GM21717 (cell line): ENCODE data around the gene NFIX.

Experiments
- ATAC-seq: cut with Tn5 transposase; IDR thresholded peaks from one replicate; pipeline ENCODE4 v1.9.1; 2021; ENCODE audit warnings: mild to moderate bottlenecking, moderate library complexity; ENCODE audit not compliant: unreplicated experiment

The NFIX gene

DNA sequence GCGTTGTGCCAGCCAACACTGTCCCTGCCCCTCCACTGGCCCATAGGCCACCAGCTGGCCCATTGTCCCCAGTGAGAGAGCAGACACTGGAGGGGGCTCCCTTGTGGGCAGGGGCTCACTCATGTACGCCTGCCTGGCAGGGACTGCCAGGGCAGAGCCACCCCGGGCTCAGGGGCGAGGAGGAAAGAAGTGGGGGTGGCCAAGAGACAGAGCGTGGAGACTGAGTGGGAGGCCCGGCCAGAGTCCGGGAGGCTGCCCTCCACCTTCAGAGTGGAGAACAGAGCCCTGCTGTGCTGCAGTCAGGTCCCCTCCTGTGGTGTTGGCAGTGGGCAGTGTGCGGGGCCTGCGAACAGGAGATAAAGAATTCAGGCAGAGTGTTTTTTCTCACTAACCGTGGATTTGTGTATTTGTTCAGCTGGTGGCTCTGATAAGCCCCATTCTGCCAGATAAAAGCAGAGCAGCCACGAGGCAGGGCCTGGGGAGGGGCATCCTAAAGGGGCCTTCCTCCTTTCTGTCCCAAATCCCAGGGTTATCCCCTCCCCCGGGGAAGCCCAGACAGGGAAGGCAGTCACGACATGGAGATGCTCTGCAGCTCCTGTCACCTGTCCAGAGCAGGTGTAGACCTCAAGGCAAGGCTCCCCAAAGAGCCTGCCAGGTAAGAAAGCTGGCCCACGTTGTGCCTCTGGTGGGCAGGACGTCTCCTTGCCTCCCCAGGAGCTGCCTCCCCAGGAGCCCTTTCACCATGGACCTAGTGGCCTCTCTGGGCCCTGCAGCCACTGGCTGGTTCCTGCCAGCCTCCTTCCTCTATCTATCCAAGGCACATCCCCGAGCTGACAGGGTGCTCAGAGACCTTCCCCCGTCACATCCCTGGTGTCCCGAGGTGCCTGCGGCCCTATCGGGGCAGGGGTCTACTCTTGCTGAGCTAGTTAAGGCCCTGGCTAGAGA lies 74.4 kb downstream of the NFIX start:
- no peak for ATAC-seq

DNA sequence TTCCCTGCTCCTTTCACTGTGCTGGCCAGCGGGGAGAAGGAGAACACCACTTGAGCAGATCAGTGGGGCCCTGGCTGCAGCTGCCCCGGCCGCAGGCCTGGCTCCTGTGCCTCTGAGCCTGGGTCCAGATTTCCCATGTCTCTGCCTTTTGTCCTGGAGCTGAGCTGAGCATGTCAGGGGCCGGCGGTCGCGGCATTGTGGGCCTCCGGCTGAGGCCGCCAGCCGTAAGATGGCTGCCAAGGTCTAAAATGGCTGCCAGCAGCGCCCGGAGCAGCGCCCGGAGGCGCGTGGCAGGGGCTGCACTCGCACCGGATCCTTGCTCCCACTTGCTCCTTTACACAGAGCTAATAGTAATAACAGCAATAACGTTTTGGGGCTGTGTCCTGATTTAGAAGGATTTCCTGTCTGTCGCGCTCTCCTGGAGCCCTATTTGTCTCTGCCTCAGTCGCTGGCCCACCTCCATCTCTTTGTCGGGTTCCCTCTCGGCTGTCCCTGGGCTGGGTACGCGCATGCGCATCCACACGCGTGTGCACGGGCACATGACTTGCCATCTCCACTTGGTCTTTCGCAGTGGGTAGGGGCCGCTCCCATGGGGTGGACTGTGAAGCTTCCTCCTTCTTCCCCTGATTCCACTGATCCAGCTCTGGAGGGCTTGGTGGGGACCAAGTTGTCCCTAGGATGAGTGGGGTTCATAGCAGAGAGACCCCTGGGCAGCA lies 75.3 kb downstream of the NFIX start:
- no peak for ATAC-seq

DNA sequence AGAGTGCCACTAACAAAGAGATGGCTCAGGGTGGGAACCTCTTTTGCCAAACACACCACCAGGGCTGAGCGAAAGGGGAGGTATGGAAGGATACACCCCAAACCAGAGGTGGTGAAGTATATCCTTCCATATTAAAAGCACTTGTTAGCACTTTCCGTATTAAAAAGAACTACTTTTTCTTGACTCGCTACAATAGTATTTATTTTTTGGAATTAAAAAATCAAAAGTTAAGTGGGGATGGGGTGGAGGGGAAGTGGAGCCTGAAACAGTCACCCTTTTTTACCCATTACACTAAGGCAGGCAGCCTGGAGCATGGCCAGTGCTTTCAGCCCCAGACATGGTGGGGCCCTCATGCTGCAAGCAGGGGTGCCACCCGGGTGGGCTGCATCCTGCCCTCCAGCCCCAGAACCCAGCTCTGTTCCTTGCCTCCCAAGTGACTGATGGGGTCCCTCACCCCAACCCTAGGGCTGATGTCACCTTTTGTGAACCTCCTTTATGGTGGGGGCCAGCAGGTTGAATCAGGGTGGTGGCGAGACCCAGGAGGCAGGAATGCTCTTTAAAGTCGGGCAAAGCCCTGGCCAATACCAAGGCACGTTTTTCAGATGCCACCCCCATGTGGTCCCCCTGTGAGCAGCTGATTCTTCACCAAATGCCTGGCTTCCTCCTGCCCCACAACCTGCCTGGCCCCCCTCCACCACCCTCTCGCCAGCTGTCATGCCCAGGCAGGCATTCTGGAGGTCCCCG lies 76.3 kb downstream of the NFIX start:
- ATAC-seq: no peak

DNA sequence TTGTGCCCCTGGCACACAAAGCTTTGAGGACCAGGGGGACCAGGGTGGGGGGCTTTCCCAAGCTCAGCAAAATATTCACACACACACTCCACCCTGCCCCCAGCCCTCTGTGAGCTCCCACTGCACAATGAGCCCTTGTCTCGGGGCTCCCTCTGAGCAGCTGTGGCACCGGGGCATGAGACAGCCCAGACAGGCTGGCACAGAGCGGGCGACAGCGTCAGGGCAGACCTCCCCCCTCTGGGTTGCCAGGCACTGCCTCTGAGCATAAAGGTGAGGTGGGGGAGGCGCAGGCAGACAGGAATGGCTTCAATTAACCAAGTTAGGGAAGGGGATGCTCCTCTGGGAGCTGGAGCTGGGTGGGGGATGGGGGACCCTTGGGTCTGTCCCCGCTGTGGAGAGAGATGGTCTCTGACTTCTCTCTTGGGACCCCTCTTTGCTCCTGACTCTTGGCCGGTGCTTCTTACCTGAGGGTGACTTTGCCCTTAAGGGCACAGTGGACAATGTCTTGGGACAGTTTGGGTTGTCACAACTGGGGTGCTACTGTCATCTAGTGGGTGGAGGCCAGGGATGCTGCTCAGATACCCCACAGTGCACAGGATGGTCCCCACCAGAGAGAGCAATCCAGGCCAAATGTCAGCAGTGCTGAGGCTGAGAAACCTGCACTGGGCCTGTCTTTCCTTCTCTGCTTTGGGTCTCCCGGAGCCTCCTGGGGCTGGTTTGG lies 77.1 kb downstream of the NFIX start:
- ATAC-seq: no peak

DNA sequence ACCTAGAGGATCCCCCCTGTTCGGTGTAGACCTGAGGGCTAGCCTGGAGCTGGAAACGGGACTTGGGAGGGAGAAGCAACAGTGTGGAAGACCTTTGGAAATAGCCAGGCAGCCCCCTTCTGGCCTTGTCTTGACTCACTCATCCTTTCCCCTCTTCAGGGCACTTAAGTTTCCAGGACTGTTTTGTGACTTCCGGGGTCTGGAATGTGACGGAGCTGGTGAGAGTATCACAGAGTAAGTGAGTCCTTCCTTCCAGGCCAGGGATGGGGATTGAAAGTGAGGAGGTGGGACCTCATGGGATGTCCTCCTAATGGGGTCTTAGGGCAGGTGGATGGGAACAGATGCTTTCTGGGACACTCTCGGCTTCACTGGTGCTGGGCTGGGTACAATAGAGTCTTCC lies 78.0 kb downstream of the NFIX start:
- ATAC-seq: no peak

DNA sequence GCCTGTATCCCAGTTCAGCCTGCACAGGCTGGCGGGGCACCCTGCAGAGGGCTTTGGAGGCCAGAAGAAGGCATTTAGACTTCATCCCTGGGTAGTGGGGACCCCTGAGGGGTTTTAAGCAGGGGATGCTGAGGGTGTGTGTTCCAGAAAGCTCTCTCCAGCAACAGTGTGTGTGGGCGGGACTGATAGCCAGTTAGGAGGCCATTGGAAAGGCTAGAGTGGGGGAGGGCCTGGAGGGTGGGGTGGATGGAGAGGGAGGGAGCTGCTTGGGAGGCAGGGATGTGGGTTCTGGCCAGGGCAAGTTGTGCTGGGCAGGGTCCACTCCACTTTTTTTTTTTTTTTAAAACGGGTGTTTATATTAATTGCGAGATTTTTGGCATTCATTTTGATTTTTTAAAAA lies 79.1 kb downstream of the NFIX start:
- no peak for ATAC-seq

DNA sequence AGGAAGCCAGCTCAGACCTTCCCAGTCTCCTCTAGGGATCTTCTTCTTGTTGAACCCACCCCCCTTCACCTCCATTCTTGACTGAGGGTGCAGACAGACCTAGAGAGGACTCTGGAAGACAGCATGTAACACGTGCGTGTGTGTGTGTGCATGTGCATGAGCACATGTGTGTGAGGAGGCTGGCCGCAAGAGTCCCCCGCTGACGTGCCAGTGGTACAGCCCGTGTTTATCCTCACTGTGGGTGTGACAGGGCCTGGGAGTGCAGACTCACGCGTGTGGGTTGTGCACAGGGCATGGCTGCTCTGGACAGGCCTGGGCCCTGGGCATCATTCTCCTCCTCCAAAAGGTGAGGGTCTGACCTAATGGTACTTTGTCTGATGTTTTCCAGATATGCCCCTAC lies 81.0 kb downstream of the NFIX start:
- no peak for ATAC-seq

DNA sequence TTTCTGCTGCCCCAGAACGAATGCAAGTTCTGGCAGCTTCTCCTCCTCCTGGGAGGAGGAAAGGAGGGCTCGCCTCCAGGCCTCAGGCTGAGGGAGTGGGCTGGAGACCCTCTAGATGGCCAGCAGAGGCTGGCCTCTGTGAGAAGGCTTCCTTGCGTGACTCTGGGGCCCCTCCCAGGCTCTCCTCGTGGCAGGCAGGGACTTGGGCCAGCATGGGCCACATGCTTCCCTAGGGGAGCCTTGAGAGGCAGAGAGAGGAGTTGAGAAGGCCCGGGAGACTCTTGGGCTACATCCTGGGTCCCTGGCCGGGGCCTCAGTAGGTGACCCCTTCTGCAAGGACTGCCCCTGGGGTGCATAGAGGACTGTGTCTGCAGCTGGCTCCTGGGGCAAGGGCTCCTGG lies 81.5 kb downstream of the NFIX start:
- ATAC-seq: no peak

DNA sequence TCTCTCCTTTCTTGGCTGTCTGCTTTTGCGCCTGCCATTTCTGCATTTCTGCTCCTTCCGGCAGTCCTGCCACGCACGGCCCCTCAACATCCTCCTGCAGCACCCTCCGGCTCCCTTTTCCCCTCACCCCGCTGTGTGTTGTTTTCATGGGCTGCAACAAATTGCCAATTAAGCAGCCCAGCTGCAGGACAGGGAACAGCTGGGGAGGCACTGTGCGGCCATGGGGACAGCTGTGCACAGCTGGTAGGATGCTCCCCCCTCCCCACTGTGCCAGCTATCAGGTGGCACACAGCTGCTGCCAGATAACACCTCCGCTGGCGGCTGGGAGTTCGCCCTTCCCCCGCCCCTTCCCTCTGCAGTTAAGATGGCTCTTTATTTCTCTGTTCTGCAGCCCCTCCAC lies 82.0 kb downstream of the NFIX start:
- ATAC-seq: no peak

DNA sequence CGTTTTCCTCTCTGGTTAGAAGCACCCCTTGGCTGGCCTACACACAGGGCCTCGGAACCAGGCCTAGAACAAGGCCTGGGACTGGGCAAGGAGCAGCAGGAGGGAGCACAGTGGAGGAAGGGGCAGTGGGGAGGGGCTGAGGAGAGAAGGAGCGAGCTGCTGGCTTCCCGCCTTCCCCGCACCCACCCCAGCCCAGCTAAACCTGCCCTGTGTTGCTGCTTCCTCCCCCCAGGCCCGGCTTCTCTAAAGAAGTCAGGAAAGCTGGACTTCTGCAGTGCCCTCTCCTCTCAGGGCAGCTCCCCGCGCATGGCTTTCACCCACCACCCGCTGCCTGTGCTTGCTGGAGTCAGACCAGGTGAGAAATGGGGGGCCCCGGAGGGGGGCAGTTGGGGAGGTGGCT lies 83.1 kb downstream of the NFIX start:
- no peak for ATAC-seq

DNA sequence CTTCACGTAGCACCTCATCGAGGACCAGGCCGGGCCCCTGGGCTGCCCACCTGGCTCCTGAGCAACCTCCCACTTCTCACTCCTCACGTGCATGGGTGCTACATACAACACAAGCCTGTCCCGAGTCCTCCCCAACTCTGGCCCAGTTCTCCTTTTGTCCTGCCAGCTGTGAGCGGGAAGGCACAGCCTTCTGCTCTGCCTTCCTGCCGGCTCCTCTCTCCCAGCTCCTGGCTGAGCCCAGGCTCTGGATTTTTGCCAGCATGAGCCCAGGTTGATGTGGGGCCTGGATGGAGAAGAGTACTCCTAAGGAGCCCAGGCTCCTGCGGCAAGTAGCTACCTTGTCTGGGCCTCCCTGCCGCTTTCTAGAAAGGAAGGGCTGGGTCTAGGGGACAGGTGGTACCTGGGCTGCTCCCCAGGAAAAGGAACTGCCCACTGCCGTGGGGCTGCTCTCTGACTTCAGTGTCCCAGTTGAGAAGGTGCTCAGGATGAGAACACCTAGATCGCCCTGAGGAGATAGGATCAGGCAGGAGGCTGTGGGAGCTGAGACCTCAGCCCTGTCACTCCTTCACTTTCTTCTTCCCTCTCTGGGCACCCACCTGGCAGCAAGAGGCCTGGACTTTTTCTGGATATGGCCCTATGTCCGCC lies 83.7 kb downstream of the NFIX start:
- no peak for ATAC-seq

DNA sequence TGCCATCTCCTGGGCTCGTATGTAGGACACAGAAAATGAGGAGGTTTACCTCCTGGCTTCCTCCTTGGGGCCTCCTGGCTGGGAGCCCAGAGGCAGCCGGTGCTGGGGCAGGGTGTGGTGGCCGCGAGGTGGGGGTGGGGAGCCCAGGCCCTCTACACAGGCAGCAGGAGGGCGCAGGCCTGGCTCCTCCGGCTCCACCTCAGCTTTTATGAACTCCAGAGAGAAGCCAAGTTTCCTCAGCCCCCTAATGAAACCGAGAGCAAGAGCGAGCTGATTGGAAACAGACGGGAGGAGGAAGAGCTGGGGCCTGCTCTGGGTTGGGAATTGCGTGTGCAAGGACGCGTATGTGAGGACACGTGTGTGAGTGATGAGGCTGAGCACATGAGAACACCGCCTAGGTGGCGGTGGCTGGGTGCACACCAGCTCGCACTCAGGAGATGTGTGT lies 84.3 kb downstream of the NFIX start:
- no peak for ATAC-seq

DNA sequence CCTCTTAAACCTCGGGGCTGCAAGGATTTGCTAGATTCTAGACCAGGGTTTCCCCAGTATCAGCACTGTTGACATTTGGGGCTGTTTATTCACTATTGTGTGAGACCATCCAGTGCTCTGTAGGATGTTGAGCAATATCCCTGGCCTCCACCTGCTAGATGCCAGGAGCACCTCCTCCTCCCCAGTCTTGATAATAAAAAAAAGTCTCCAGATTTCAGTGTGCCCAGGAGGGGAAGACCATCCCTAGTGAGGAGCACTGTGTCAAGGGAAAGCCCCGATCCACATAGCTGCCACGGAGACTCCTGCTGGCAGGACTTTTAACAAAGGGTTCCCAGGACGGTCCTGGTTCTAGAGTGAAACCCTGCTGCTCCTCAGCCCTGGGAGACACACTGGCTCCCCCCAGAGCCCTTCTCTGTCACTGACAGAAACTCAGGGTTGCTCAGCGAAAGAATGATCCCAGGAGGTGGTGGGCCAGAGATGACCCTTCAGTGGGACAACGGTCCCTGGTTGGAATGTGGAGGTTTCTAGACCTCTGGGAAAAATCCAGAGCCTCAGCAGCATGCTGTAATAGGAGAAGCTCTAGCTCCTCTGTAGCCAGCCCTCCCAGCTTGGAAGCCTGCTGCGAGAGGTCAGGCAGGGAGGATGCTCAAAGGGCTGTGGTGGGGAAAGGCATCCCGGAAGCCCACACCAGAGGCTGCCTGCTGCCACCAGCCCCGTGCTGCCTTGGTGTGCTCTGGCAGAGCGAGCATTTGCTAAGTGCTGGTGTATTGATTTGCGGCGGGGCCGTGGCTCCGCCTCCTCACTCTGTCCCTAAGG lies 87.1 kb downstream of the NFIX start:
- no peak for ATAC-seq

DNA sequence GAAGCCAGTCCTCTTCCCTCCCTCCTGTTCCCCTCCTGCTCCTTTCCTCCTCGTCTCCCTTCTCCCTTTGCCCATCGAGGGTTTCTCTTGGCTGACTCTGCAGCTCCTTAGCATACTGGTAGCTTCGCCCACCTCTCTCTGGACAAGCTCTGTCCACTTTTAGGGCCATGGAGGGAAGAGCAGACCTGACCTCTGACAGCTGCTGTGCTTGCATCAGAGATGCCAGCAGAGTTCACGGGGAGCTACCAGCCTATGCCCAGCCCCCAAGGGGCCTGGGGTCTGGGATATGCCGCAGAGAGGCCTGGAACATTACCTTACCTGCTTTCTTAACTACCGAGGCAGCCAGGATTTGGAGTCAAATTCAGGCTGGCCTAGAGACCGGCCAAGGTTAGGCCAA lies 87.7 kb downstream of the NFIX start:
- ATAC-seq: no peak

DNA sequence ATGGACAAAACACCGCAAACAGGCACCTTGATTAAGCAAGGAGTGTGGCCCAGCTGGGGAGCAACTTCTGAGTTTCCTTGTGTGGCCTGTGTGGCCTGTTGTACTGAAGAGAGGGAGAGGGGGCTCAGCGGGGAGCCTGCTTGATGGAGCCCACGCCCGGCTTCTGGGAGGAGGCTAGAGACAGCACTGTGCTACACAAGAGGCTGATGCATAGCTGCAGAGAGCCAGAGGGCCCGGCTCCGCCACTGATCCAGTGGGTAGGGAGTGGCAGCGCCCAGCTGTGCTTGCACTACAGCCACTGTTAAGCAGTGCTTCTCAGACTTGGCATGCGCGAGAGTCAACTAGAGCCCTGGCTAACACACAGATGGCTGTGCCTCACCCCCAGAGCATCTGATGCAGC lies 88.4 kb downstream of the NFIX start:
- no peak for ATAC-seq

DNA sequence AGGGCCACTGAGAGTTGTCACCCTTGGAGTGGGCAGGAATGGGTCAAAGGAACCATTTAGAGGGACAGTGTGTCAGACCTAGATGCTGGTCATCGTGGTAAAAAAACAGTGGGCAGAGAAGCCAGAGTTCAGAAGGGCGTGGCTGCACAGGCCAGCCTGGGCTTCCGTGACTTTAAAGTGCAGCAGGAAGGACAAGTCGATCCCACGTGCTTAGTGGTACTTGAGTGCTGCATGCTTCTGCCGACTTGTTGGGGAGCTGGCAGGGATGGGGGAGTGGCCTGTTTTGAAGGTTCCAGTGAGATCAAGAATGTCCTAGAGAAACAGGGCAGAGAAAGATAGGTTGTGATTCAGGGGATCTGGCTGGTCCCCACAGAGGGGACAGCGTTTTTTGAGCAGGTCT lies 90.4 kb downstream of the NFIX start:
- ATAC-seq: no peak

DNA sequence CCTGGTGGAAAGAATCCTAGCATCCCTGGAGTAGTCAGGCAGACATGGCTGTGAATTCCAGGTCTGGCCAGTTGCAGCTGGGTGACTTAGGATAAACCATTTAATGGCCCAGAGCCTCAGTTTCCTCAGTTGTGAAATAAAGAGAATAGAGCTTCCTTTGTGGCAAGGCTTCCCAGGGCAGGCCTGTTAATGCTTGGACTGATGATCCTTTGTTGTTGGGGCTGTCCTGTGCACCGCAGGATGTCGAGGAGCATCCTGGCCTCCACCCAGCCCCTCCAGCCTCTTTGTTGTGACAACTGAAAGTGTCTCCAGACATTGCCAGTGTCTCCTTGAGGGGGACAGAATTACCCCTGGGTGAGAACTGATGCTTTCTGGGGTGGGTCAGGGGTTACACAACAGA lies 91.1 kb downstream of the NFIX start:
- ATAC-seq: no peak

DNA sequence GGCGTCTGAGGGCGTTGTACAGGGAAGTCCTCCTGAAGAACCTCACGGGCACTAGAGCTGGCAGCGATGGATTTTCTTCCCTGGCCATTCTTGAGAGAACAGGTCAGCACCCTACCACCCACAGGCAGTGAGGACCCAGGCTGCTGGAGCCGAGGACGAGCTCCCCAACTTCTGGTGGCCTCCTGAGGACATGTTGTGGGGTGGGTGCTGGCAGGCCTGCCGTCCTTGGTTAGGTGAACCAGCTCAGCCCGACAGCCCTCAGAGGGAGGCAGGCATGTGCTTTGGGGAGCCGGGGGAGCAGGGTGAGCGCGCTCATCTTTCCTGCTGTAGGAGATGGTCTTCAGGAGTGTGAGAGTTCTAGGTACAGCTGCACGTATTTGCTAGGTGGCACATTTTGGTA lies 92.0 kb downstream of the NFIX start:
- no peak for ATAC-seq

DNA sequence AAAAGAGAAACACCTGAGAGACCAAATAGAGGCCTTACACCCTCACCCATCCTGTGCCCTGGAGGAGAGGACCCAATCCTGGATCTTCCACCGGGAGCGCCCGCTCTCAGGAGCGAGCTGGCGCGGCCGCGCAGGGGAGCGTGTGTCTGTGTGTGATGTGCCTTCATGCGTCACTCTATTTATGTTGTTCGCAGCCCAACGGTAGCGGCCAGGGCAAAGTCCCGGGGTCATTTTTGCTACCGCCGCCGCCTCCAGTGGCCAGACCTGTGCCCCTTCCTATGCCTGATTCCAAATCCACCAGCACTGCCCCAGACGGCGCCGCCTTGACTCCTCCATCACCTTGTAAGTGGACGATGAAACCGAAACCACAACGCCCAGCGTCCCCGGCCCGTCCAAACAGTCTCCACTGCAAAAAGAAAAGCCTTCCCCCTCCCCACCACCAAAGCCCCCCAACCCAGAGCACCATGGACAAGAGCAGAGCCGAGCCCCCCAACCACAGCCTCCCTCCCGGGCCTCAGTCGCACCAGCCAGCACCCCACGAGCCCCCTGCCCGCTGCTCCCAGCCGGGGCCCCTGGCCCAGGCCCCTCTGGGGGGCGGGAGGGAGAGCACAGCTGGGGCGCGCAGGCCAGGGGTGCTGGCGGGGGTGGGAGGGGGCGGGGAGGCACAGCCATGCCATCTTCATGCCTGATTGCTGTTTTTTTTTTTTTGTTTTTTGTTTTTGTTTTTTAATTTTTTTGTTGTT lies 92.7 kb downstream of the NFIX start:
- ATAC-seq: no peak
